Measurements from ENCODE around the gene RAB40B.

DNA sequence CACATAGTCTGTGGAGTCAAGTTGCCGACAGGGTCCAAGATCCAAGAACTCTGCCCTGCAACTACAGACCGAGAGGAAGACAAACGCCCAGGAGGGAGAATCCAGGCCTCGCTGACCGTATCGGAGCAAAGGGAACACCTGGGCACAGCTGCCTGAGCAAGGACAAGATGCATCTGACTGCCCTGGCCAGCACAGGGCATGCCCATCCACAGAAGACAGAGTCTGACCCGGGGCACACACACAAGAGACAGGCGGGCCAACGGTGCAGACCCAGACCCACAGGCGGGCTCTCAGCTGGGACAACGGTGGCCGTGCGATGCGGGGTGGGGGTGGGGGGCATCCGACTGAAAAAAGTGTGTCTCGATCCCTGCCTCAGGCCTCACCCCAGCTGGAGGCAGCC, 6.2 kb downstream of the RAB40B start:
- TF ChIP-seq YY1 (IDR thresholded peaks at IDR 0.05; ENCODE audit: extremely low read depth, insufficient replicate concordance, low read depth, low read length), result no peak
- no peak for TF ChIP-seq ZFX (IDR thresholded peaks at IDR 0.05)
- no peak for TF ChIP-seq TCF7L2 (IDR thresholded peaks at IDR 0.05; ENCODE audit: borderline replicate concordance, extremely low read depth, insufficient read depth, insufficient read length)
- TF ChIP-seq, protein P1, sequence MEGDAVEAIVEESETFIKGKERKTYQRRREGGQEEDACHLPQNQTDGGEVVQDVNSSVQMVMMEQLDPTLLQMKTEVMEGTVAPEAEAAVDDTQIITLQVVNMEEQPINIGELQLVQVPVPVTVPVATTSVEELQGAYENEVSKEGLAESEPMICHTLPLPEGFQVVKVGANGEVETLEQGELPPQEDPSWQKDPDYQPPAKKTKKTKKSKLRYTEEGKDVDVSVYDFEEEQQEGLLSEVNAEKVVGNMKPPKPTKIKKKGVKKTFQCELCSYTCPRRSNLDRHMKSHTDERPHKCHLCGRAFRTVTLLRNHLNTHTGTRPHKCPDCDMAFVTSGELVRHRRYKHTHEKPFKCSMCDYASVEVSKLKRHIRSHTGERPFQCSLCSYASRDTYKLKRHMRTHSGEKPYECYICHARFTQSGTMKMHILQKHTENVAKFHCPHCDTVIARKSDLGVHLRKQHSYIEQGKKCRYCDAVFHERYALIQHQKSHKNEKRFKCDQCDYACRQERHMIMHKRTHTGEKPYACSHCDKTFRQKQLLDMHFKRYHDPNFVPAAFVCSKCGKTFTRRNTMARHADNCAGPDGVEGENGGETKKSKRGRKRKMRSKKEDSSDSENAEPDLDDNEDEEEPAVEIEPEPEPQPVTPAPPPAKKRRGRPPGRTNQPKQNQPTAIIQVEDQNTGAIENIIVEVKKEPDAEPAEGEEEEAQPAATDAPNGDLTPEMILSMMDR (IDR thresholded peaks at IDR 0.05 in 2 of 3, conservative IDR thresholded peaks at IDR 0.05 in 1 of 3; ENCODE audit: borderline replicate concordance in 1 of 3, insufficient read depth in 1 of 3, low read depth in 2 of 3, low read length in 2 of 3), result no peak
- TF ChIP-seq POLR2AphosphoS5 (IDR thresholded peaks at IDR 0.05; ENCODE audit: low read depth, low read length), result no peak
- TF ChIP-seq CEBPB (IDR thresholded peaks at IDR 0.05; ENCODE audit: low read depth), result no peak
- TF ChIP-seq, protein P2, sequence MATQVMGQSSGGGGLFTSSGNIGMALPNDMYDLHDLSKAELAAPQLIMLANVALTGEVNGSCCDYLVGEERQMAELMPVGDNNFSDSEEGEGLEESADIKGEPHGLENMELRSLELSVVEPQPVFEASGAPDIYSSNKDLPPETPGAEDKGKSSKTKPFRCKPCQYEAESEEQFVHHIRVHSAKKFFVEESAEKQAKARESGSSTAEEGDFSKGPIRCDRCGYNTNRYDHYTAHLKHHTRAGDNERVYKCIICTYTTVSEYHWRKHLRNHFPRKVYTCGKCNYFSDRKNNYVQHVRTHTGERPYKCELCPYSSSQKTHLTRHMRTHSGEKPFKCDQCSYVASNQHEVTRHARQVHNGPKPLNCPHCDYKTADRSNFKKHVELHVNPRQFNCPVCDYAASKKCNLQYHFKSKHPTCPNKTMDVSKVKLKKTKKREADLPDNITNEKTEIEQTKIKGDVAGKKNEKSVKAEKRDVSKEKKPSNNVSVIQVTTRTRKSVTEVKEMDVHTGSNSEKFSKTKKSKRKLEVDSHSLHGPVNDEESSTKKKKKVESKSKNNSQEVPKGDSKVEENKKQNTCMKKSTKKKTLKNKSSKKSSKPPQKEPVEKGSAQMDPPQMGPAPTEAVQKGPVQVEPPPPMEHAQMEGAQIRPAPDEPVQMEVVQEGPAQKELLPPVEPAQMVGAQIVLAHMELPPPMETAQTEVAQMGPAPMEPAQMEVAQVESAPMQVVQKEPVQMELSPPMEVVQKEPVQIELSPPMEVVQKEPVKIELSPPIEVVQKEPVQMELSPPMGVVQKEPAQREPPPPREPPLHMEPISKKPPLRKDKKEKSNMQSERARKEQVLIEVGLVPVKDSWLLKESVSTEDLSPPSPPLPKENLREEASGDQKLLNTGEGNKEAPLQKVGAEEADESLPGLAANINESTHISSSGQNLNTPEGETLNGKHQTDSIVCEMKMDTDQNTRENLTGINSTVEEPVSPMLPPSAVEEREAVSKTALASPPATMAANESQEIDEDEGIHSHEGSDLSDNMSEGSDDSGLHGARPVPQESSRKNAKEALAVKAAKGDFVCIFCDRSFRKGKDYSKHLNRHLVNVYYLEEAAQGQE (IDR thresholded peaks at IDR 0.05; ENCODE audit: low read depth), result no peak
- TF ChIP-seq EZH2 (IDR thresholded peaks at IDR 0.05), result no peak
- TF ChIP-seq POLR2A (IDR thresholded peaks at IDR 0.05; ENCODE audit: borderline replicate concordance, extremely low read depth, insufficient read depth, insufficient read length), result no peak
- TF ChIP-seq CBX3 (IDR thresholded peaks at IDR 0.05; ENCODE audit: low read depth), result no peak
- no peak for TF ChIP-seq EGR1 (IDR thresholded peaks at IDR 0.05; ENCODE audit: low read depth)
- TF ChIP-seq JUND (IDR thresholded peaks at IDR 0.05), result no peak
- TF ChIP-seq EZH2phosphoT487 (IDR thresholded peaks at IDR 0.05; ENCODE audit: borderline replicate concordance), result no peak
